Measurements from ENCODE around the gene PIEZO2. TPM values are rescaled to one million over a fixed set of nuclear protein-coding genes. Genes with fewer than 3 reads are reported as not detected.

Gene PIEZO2
- total RNA-seq, 2 experiments from 2014 or later, result not detected

GRCh38 chr18:10784596-10785202 lies 364.7 kb downstream of the PIEZO2 start:
- H3K36me3 Mint-ChIP-seq (ENCODE audit: low read depth), result no peaks in the 10 kb centered on the region
- Histone ChIP-seq H3K36me3 (ENCODE audit: insufficient read depth, low read length) (no peaks in the 10 kb centered on the region), H3K27me3 (ENCODE audit: control insufficient read depth in 1 of 2, insufficient read depth in 2 of 2, low read length in 2 of 2) (peaks cover 4% of the 10 kb centered on the region in 2 experiments), H3K9me3 (ENCODE audit: control insufficient read depth in 1 of 2, insufficient read depth in 1 of 2, low read length in 2 of 2) (no peaks in the 10 kb centered on the region), H3K4me3 (ENCODE audit: low read length) (no peak overlapping the region), H3K27ac (ENCODE audit: low read depth in 1 of 2, low read length in 2 of 2) (no peak overlapping the region), H3K4me1 (ENCODE audit: insufficient read depth, low read length) (peaks cover 2% of the 10 kb centered on the region)
- DNase-seq (no peak), ATAC-seq (ENCODE audit: poor library complexity) (no peak)
- H3K4me3 Mint-ChIP-seq, result no peak overlapping the region
- H3K27me3 Mint-ChIP-seq, result peaks cover 26% of the 10 kb centered on the region
- H3K4me1 Mint-ChIP-seq (ENCODE audit: low read depth), result peaks cover 7% of the 10 kb centered on the region
- H3K9me3 Mint-ChIP-seq, result no peaks in the 10 kb centered on the region
- intact Hi-C loops (cut with DNase I, micrococcal nuclease), result no loop called here
- H3K27ac Mint-ChIP-seq, result no peak overlapping the region
- ChIA-PET POLR2A (no interaction called here), CTCF (no interaction called here)
- TF ChIP-seq, protein P1, sequence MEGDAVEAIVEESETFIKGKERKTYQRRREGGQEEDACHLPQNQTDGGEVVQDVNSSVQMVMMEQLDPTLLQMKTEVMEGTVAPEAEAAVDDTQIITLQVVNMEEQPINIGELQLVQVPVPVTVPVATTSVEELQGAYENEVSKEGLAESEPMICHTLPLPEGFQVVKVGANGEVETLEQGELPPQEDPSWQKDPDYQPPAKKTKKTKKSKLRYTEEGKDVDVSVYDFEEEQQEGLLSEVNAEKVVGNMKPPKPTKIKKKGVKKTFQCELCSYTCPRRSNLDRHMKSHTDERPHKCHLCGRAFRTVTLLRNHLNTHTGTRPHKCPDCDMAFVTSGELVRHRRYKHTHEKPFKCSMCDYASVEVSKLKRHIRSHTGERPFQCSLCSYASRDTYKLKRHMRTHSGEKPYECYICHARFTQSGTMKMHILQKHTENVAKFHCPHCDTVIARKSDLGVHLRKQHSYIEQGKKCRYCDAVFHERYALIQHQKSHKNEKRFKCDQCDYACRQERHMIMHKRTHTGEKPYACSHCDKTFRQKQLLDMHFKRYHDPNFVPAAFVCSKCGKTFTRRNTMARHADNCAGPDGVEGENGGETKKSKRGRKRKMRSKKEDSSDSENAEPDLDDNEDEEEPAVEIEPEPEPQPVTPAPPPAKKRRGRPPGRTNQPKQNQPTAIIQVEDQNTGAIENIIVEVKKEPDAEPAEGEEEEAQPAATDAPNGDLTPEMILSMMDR (IDR thresholded peaks at IDR 0.05), result no peak

- Histone ChIP-seq H3K4me3 (ENCODE audit: low read length) (no peak overlapping the region), H3K9me3 (ENCODE audit: control insufficient read depth in 1 of 2, insufficient read depth in 1 of 2, low read length in 2 of 2) (no peaks in the 10 kb centered on the region), H3K27me3 (ENCODE audit: control insufficient read depth in 1 of 2, insufficient read depth in 2 of 2, low read length in 2 of 2) (peaks cover 4% of the 10 kb centered on the region in 2 experiments), H3K4me1 (ENCODE audit: insufficient read depth, low read length) (peaks cover 2% of the 10 kb centered on the region), H3K36me3 (ENCODE audit: insufficient read depth, low read length) (no peaks in the 10 kb centered on the region), H3K27ac (ENCODE audit: low read depth in 1 of 2, low read length in 2 of 2) (no peak overlapping the region)
- TF ChIP-seq, protein P1 (IDR thresholded peaks at IDR 0.05), result no peak
- ATAC-seq (ENCODE audit: poor library complexity), result no peak
- Mint-ChIP-seq H3K27me3 (peaks cover 30% of the 10 kb centered on the region), H3K27ac (no peak overlapping the region), H3K36me3 (ENCODE audit: low read depth) (no peaks in the 10 kb centered on the region), H3K9me3 (no peaks in the 10 kb centered on the region), H3K4me1 (ENCODE audit: low read depth) (peaks cover 7% of the 10 kb centered on the region), H3K4me3 (no peak overlapping the region)
- no peak for DNase-seq
- CTCF ChIA-PET, result no interaction called here
- intact Hi-C loops (cut with DNase I, micrococcal nuclease), result no loop called here
- POLR2A ChIA-PET, result no interaction called here
Observed at GRCh38 chr18:10783941-10784340, 365.4 kb downstream of the PIEZO2 start.

- CTCF ChIA-PET, result no interaction called here
- POLR2A ChIA-PET, result no interaction called here
- Mint-ChIP-seq H3K36me3 (ENCODE audit: low read depth) (no peaks in the 10 kb centered on the region), H3K27ac (no peak overlapping the region), H3K4me1 (ENCODE audit: low read depth) (no peaks in the 10 kb centered on the region), H3K9me3 (no peaks in the 10 kb centered on the region), H3K4me3 (no peak overlapping the region), H3K27me3 (peaks cover 9% of the 10 kb centered on the region)
- no peaks in the 10 kb centered on the region for H3K36me3 ChIP-seq (ENCODE audit: insufficient read depth, low read length)
- no peak overlapping the region for H3K4me3 ChIP-seq (ENCODE audit: low read length)
- ATAC-seq (ENCODE audit: poor library complexity), result no peak
- no peak for DNase-seq
- no peaks in the 10 kb centered on the region for H3K4me1 ChIP-seq (ENCODE audit: insufficient read depth, low read length)
- intact Hi-C loops (cut with DNase I, micrococcal nuclease), result no loop called here
- TF ChIP-seq, protein P1 (IDR thresholded peaks at IDR 0.05), result no peak
- no peaks in the 10 kb centered on the region for H3K27me3 ChIP-seq (ENCODE audit: control insufficient read depth in 1 of 2, insufficient read depth in 2 of 2, low read length in 2 of 2)
- H3K27ac ChIP-seq (ENCODE audit: low read depth in 1 of 2, low read length in 2 of 2), result no peak overlapping the region
- H3K9me3 ChIP-seq (ENCODE audit: control insufficient read depth in 1 of 2, insufficient read depth in 1 of 2, low read length in 2 of 2), result no peaks in the 10 kb centered on the region
Observed at GRCh38 chr18:10776493-10776892, 372.9 kb downstream of the PIEZO2 start.

Data from CD4-positive, alpha-beta T cell (primary cell).